GM12878 (cell line): Measurements from ENCODE around the gene SSBP4. TPM values are rescaled to one million over a fixed set of nuclear protein-coding genes. Genes with fewer than 3 reads are reported as not detected.

Experiments used
- BRCA1 ChIP-seq: IDR thresholded peaks from 2 replicates; pipeline ENCODE4 v1.6.1; 2011; ENCODE audit warnings: low read depth, low read length, improper control_type of control experiment
- CHD4 ChIP-seq: fragments of 200-600 bp; sonication (generic); IDR thresholded peaks from 2 replicates; pipeline ENCODE4 v1.6.1; 2016; ENCODE audit warnings: mild to moderate bottlenecking
- E2F4 ChIP-seq: IDR thresholded peaks from 2 replicates; pipeline ENCODE4 v1.6.1; 2012; ENCODE audit warnings: low read depth, low read length, improper control_type of control experiment
- HDAC2 ChIP-seq: fragments of 200-600 bp; sonication (generic); IDR thresholded peaks from 2 replicates; pipeline ENCODE4 v1.6.1; 2017
- IKZF2 ChIP-seq, 2 experiments: fragments of 450-650 bp; IDR thresholded peaks; 2 replicates each; pipeline ENCODE4 v1.6.1; 2017; ENCODE audit warnings: mild to moderate bottlenecking in 2 of 2, moderate library complexity in 2 of 2
- IRF3 ChIP-seq: fragments of 450-650 bp; IDR thresholded peaks from 2 replicates; pipeline ENCODE4 v1.6.1; 2014; ENCODE audit warnings: mild to moderate bottlenecking
- KLF5 ChIP-seq: fragments of 450-650 bp; IDR thresholded peaks from 2 replicates; pipeline ENCODE4 v1.6.1; 2014; ENCODE audit warnings: mild to moderate bottlenecking; ENCODE audit not compliant: partially characterized antibody
- MEF2A ChIP-seq: IDR thresholded peaks from 2 replicates; pipeline ENCODE4 v1.6.1; 2011; ENCODE audit warnings: low read depth, mild to moderate bottlenecking, low read length, moderate library complexity; ENCODE audit not compliant: insufficient read depth
- MTA2 ChIP-seq: fragments of 450-650 bp; IDR thresholded peaks from 2 replicates; pipeline ENCODE4 v1.6.1; 2016; ENCODE audit warnings: low read depth, mild to moderate bottlenecking, moderate library complexity
- NBN ChIP-seq: fragments of 450-650 bp; IDR thresholded peaks from 2 replicates; pipeline ENCODE4 v1.6.1; 2016
- PML ChIP-seq: IDR thresholded peaks from 2 replicates; pipeline ENCODE4 v1.6.1; 2012; ENCODE audit warnings: low read length, inconsistent platforms
- POLR2AphosphoS2 ChIP-seq: IDR thresholded peaks from 2 replicates; pipeline ENCODE4 v1.6.1; 2011; ENCODE audit warnings: low read depth, mild to moderate bottlenecking, low read length, improper control_type of control experiment, moderate library complexity
- POLR2AphosphoS5 ChIP-seq: IDR thresholded peaks from 2 replicates; pipeline ENCODE4 v1.6.1; 2011; ENCODE audit warnings: mild to moderate bottlenecking, low read length, inconsistent platforms
- POU2F2 ChIP-seq: IDR thresholded peaks from 3 replicates; pipeline ENCODE4 v1.6.1; 2011; ENCODE audit warnings: low read depth, mild to moderate bottlenecking, low read length, borderline replicate concordance
- ZNF274 ChIP-seq: IDR thresholded peaks from one replicate; pipeline ENCODE4 v1.8.0; 2011; ENCODE audit not compliant: insufficient read length, insufficient read depth
- polyA plus RNA-seq, 11 experiments: library from polyadenylated mRNA; depleted of rRNA in 4 of 11; unstranded in 6 of 11; stranded (reverse) in 5 of 11; fragments of >200 nt; fragmentation: Nextera tagmentation in 4 of 11; fragmentation: Illumina TruSeq in 1 of 11; extraction: Ambion mirVana in 4 of 11; extraction: Trizol in 1 of 11; gene quantifications; 1 replicate in 1 of 11; 2 replicates in 10 of 11; pipeline versions ENCODE4 v1.2.1 to v1.2.3, GENCODE V29; 2011 to 2016; ENCODE audit warnings: inconsistent platforms in 2 of 11, missing spikeins in 2 of 11, low read depth in 1 of 11
- total RNA-seq, 4 experiments: library from RNA; depleted of rRNA in 3 of 4; stranded (reverse); fragments of >200 nt in 3 of 4; fragmentation: Illumina TruSeq in 1 of 4; extraction: Trizol in 1 of 4; gene quantifications; 2 replicates each; pipeline versions ENCODE4 v1.2.1 to v1.2.3, GENCODE V29; 2013 to 2021

The SSBP4 gene
- total and polyA plus RNA-seq, 10 of the 15 experiments (the other 5 are each of a cell fraction or from before 2014, with no cell fraction given), result 0.37 to 150 (median 38.9) TPM

DNA sequence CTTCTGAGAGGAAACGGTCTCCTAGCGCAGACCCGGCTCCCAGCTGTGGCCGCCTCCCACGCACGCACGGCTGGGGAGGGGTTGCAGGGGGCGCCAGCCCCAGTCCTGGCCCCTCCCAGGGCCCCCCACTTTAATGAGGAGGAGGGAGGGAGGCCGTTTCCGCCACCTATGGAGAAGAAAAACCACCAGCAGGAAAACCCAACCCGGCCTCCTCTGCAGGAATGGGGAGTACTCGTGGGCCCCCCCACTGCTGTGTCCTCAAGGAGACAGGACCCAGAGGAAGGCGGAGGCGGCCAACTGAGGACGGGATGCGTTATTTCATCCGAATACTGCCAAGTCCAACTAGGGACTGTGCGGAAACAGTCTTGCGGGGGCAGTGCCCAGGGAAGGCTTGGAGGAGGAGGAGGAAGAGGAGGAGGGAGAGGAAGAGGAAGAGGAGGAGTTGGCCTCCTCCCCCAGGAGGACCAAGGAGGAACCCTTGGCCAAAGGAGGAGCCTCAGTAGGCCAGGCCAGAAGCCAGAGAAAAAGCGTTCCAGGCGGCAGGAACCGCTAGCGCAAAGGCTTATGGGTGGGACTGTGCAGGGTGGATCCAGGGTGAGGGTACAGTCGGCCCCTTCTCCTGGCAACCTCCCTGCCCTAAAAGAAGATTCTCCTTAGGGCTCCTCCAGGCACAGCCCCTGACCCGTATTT is 3.9 kb upstream of the SSBP4 start (continued):
- TF ChIP-seq KLF5, result no peak
- no peak for TF ChIP-seq MEF2A
- no peak for TF ChIP-seq PML
- TF ChIP-seq NBN, result no peak
- TF ChIP-seq ZNF274, result no peak
- no peak for TF ChIP-seq POU2F2
- no peak for TF ChIP-seq IRF3
- no peak for TF ChIP-seq POLR2AphosphoS2
- no peak for TF ChIP-seq POLR2AphosphoS5
- TF ChIP-seq E2F4, result no peak
- TF ChIP-seq HDAC2, result no peak
- peak; percentile 51 to 63; a peak in 3 of 4 replicates for TF ChIP-seq IKZF2 (IDR thresholded peaks at IDR 0.05)
- 0 out of 2 replicates have a peak, but pooled peaks have one; percentile 8 for TF ChIP-seq MTA2
- 0 out of 2 replicates have a peak, but pooled peaks have one; percentile 72 for TF ChIP-seq CHD4
- no peak for TF ChIP-seq BRCA1
- TF ChIP-seq, all 136 proteins: peak for 11
